ENCODE results near the gene ATG2B. TPM values are rescaled to one million over a fixed set of nuclear protein-coding genes. Genes with fewer than 3 reads are reported as not detected.

ATG2B gene
- total RNA-seq, 1 experiment from 2014 or later, result 11.6 TPM

DNA sequence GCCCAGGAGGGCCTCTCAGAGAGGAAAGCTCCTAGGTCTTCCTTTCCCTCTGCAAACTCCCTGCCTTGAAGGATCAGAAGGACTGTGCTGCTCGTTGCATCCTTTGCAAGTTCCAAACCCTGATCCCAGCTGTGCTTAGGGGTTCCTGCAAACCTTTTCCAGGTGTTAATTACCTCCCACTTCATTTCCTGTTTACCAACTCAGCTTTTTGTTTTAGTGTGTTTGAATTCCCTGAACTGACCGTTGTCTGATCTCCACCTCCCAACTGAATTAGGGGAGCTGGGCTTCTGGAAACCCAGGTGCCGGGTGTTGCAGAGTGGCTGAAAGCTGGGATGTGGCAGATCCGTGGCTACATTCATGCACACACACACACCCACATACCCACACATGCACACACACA is 127.7 kb downstream of the ATG2B start:
- Histone ChIP-seq H4K20me1 (ENCODE audit: low read length) (no peaks in the 10 kb centered on the region), H3K27me3 (ENCODE audit: low read length) (peaks cover 57% of the 10 kb centered on the region), H3K9me3 (ENCODE audit: low read length) (no peaks in the 10 kb centered on the region), H3K9me2 (replicated peaks; ENCODE audit: low read length) (no peaks in the 10 kb centered on the region), H3K27ac (ENCODE audit: low read length) (no peak overlapping the region), H3K36me3 (ENCODE audit: low read depth, low read length) (no peaks in the 10 kb centered on the region), H2AFZ (ENCODE audit: low read length) (no peak overlapping the region), H3K79me2 (ENCODE audit: low read length) (no peaks in the 10 kb centered on the region), H3K4me2 (ENCODE audit: low read length) (no peak overlapping the region), H3K4me1 (ENCODE audit: insufficient read depth, low read length) (no peaks in the 10 kb centered on the region), H3K9ac (ENCODE audit: low read length) (no peak overlapping the region), H3K4me3 (ENCODE audit: low read length) (no peak overlapping the region), H3F3A (ENCODE audit: low read length, unreplicated experiment) (no peaks in the 10 kb centered on the region)
- no peak for DNase-seq
- TF ChIP-seq EZH2 (IDR thresholded peaks at IDR 0.05; ENCODE audit: low read length, unreplicated experiment), result no peak
- no peak for TF ChIP-seq CTCF (conservative IDR thresholded peaks at IDR 0.05; ENCODE audit: low read depth, low read length)
- no peak for TF ChIP-seq EZH2phosphoT487 (IDR thresholded peaks at IDR 0.05; ENCODE audit: borderline replicate concordance, low read length)
- intact Hi-C loops (cut with micrococcal nuclease), result no loop called here
- BruUV-seq (replicated peaks), result no TSS peak
- POLR2A ChIA-PET (ENCODE audit: unreplicated experiment), result no interaction called here
- CTCF ChIA-PET, result no interaction called here
- ATAC-seq, result no peak

DNA sequence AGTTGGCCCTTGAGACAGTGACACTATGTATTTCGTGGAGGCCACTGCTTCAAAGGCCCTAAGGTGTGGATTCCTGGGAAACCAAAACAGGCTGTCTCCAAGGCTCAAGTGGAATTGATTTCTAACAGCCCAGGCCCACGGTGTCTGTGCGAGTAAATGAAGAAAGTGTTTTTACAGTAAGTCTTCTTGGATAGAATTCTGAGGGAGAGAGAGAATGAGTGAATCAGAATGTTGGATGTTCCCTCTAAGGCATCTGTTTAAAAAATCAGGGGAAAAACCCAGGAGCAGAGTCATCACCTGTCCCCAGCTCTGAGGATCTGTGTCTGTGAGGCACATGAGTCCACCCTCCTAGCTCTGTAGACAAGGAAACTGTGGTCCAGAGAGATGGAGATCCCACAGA is 129.5 kb downstream of the ATG2B start:
- Histone ChIP-seq H3F3A (ENCODE audit: low read length, unreplicated experiment) (no peaks in the 10 kb centered on the region), H3K4me3 (ENCODE audit: low read length) (no peak overlapping the region), H3K27me3 (ENCODE audit: low read length) (peaks cover 52% of the 10 kb centered on the region), H3K36me3 (ENCODE audit: low read depth, low read length) (no peaks in the 10 kb centered on the region), H4K20me1 (ENCODE audit: low read length) (no peaks in the 10 kb centered on the region), H2AFZ (ENCODE audit: low read length) (no peak overlapping the region), H3K9ac (ENCODE audit: low read length) (no peak overlapping the region), H3K9me3 (ENCODE audit: low read length) (no peaks in the 10 kb centered on the region), H3K79me2 (ENCODE audit: low read length) (no peaks in the 10 kb centered on the region), H3K4me2 (ENCODE audit: low read length) (no peak overlapping the region), H3K27ac (ENCODE audit: low read length) (no peak overlapping the region), H3K4me1 (ENCODE audit: insufficient read depth, low read length) (no peaks in the 10 kb centered on the region), H3K9me2 (replicated peaks; ENCODE audit: low read length) (no peaks in the 10 kb centered on the region)
- DNase-seq (no peak), ATAC-seq (no peak)
- TF ChIP-seq CTCF (conservative IDR thresholded peaks at IDR 0.05; ENCODE audit: low read depth, low read length) (no peak), EZH2 (IDR thresholded peaks at IDR 0.05; ENCODE audit: low read length, unreplicated experiment) (no peak), EZH2phosphoT487 (IDR thresholded peaks at IDR 0.05; ENCODE audit: borderline replicate concordance, low read length) (no peak)
- no TSS peak for BruUV-seq (replicated peaks)
- ChIA-PET POLR2A (ENCODE audit: unreplicated experiment) (interaction anchor here (0.6 kb wide), 1 partner anchor 114 kb away, joined by 3 read pairs; no protein-coding TSS in a partner anchor), CTCF (no interaction called here)
- intact Hi-C loops (cut with micrococcal nuclease), result no loop called here

GRCh38 chr14:96232506-96232905 is 130.6 kb downstream of the ATG2B start:
- CTCF ChIA-PET, result no interaction called here
- H3K4me1 ChIP-seq (ENCODE audit: insufficient read depth, low read length), result no peaks in the 10 kb centered on the region
- no peak overlapping the region for H3K4me3 ChIP-seq (ENCODE audit: low read length)
- no peak overlapping the region for H3K9ac ChIP-seq (ENCODE audit: low read length)
- H3F3A ChIP-seq (ENCODE audit: low read length, unreplicated experiment), result no peaks in the 10 kb centered on the region
- no peak overlapping the region for H3K4me2 ChIP-seq (ENCODE audit: low read length)
- no peak overlapping the region for H3K27ac ChIP-seq (ENCODE audit: low read length)
- no TSS peak for BruUV-seq (replicated peaks)
- no peaks in the 10 kb centered on the region for H3K79me2 ChIP-seq (ENCODE audit: low read length)
- H3K9me2 ChIP-seq (replicated peaks; ENCODE audit: low read length), result no peaks in the 10 kb centered on the region
- POLR2A ChIA-PET (ENCODE audit: unreplicated experiment), result no interaction called here
- no peaks in the 10 kb centered on the region for H3K9me3 ChIP-seq (ENCODE audit: low read length)
- intact Hi-C loops (cut with micrococcal nuclease), result no loop called here
- H3K27me3 ChIP-seq (ENCODE audit: low read length), result peaks cover 40% of the 10 kb centered on the region
- no peak for ATAC-seq
- H2AFZ ChIP-seq (ENCODE audit: low read length), result no peak overlapping the region
- TF ChIP-seq CTCF (conservative IDR thresholded peaks at IDR 0.05; ENCODE audit: low read depth, low read length) (no peak), EZH2phosphoT487 (IDR thresholded peaks at IDR 0.05; ENCODE audit: borderline replicate concordance, low read length) (no peak), EZH2 (IDR thresholded peaks at IDR 0.05; ENCODE audit: low read length, unreplicated experiment) (no peak)
- no peak for DNase-seq
- no peaks in the 10 kb centered on the region for H4K20me1 ChIP-seq (ENCODE audit: low read length)
- no peaks in the 10 kb centered on the region for H3K36me3 ChIP-seq (ENCODE audit: low read depth, low read length)
